T-helper 2 cell treated with Interferon-gamma antibody and Interleukin-4, amounts not matched to agents 100 ng/mL and 5 ng/mL, for 36 hours (primary cell): ENCODE data around the gene PRPF40B. TPM values are rescaled to one million over a fixed set of nuclear protein-coding genes. Genes with fewer than 3 reads are reported as not detected.

ENCODE experiments used
- intact Hi-C: fragments of 100-400 bp; cut with micrococcal nuclease; formaldehyde crosslinking; loops from one replicate; pipeline ENCODE4 v1.15.1; 2023
- total RNA-seq: library from RNA; stranded (reverse); gene quantifications from 2 replicates; pipeline ENCODE4 v1.2.3, GENCODE V29; 2022

Gene PRPF40B
- total RNA-seq, 1 donor from 2014 or later, result 10.1 TPM

DNA sequence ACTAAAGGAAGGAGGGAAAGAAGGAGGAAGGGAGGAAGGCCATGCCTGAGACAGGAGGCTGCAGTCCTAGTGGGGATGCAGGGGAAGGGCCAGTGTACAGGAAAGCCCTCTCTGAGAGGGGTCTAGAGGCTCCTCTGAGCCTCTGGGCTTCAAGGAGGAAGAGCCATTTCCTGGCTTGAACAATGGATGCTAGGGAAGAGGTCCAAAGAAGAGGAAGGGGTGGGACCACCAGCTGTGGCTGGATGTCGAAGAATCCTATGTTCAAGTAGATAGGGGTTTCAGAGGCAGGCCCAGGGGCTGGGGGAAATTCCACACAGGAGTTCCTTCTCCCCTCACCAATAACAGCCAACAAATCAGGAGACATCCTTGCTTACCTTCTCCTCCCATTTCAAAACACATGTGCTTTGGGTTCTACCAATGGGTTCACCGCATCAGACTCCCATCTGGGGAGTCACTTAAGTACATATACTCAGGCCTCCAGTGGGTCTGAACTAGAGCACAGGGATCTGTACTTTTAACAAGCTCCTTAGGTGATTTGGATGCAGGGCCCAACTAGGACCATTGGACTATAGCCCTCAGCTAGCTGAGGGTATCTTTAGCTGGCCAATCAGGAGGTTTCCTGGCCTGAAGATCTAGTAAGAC is 32.4 kb downstream of the PRPF40B start:
- intact Hi-C loops, result no loop called here

DNA sequence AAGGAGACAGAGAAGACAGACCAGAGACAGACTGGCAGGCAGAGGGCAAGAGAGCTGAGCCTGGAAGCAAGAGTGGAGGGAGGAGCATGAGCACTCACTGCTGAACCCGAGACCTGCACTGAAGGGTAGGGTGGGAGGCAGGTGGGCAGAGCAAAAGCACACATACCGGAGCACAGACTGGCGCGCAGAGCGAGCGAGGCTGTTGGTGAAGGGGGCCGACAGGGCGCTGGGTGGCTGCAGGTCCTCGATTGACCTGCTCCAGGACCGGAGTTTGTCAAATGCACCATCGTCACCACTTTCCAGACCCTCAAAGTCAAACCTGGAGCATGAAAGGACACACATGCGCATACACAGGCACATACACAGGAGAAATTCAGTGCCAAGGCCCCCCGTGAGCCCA is 34.9 kb downstream of the PRPF40B start:
- intact Hi-C loops, result no loop called here

DNA sequence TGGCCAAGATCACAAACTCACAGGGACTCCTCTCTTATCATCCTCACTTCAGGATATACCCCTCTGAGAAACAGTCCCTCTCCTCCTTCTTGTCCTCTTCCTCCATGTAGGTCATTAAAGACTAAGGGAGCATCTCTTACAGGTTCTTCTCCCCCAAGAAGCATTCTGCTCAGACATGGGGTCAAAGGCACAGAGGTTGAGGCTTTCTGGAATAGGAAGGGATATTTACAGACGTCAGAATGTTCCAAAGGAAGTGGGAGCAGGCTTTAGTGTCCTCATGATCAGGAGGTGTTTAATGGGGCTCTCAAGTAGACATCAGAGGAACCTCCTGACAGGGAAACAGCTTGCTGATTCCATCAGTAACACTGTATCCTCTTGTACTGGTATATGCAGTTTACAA is 36.4 kb downstream of the PRPF40B start:
- intact Hi-C loops, result loop anchor here (5.0 kb wide), 1 partner anchor 48 kb away; the partner anchor contains the start of gene FMNL3

DNA sequence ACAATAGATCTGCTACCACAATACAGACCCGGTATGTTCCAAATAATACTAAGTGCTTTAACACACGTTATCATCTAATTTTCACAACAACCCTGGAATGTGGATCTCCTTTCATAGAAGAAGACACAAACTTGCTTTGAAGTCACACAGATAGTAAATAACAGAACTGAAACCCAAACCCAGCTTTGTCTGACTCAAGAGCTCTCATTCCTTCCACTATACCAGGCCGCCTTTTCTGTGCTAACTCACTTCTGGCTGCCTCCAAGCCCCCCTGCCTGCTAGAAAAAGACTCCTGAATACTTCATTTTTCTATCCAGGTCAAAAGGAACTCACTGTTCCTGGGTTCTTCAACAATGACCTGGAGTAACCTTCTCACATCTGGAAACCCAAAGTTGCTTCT is 37.8 kb downstream of the PRPF40B start:
- intact Hi-C loops, result loop anchor here (5.0 kb wide), 1 partner anchor 46 kb away; the partner anchor contains the start of gene FMNL3

DNA sequence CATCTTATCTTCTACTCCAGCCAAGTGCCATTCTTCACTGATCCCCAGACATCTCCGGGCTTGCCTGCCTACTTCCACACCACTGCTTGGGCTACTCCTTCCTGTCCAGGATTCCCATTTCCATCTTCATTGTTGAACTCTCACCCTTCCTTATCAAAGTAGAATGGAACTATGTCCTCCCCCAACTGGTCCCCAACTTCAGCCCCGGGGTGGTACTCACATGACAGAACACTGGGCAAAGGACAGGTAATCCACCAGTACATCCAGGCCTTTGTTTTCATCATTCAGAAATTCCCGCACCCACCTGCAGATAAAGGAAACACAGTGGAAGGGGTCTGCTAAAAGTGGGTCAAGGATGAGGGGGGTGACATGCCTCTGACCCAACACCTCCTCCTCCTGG is 38.4 kb downstream of the PRPF40B start:
- intact Hi-C loops, result loop anchor here (2.0 to 5.0 kb wide), 2 partner anchors 17 to 46 kb away; partner anchors contain the start of gene FMNL3

DNA sequence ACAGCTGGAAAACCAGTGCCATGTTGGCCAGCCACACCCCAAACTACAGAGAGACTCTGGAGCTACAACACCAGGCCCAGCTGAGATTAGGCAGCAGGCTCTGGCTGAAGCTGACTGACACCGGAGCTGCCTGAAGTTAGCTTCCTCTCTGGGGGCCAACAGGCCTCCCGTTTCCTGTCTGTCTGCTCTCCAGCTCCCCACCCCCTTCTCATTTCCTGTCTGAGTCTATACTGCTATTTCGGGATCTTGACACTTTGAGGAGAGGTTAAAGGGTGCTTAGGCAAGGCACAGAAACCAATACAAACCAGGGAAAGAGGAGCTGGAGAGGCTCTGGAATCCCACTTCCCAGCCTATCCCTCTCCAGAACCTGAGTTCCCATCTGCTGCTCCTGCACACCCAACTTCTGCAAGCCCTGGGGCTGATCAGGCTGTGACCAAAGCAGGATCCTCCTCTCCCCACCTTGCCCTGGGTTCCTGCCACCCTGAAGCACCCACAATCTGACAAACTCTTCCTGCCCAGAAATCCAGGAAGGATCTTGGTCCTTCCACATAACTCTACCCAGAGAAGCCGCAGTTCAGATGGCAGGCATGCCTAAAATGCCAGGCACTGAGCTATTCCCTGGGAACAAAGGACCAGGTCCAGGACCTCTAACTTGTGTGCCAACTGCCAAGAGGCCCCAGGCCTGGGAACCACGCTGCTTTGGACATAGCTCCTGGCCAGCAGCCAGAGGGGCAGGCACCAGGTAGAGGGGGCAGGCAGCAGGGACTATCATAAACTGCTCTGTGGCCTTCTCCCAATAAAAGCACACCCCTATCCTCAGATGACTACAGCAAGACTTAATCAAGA is 39.9 kb downstream of the PRPF40B start:
- intact Hi-C loops, result loop anchor here (1.0 to 5.0 kb wide), 3 partner anchors 8 to 44 kb away; partner anchors contain the start of gene FMNL3

DNA sequence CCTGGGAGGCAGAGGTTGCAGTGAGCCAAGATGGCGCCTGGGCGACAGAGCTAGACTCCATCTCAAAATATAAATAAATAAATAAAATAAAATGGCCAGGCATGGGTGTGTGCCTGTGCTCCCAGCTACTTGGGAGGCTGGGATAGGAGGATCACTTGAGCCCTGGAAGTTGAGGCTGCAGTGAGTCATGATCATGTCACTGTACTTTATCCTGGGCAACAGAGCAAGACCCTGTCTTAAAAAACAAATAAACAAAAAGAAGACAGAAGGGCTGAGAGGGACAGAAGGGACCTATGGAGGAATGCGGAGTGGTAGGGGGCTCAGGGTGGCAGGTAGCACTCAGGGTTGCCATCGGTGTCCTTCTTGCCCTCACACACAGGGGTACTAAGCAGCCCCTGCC is 40.8 kb downstream of the PRPF40B start:
- intact Hi-C loops, result loop anchor here (5.0 kb wide), 1 partner anchor 43 kb away; the partner anchor contains the start of gene FMNL3

DNA sequence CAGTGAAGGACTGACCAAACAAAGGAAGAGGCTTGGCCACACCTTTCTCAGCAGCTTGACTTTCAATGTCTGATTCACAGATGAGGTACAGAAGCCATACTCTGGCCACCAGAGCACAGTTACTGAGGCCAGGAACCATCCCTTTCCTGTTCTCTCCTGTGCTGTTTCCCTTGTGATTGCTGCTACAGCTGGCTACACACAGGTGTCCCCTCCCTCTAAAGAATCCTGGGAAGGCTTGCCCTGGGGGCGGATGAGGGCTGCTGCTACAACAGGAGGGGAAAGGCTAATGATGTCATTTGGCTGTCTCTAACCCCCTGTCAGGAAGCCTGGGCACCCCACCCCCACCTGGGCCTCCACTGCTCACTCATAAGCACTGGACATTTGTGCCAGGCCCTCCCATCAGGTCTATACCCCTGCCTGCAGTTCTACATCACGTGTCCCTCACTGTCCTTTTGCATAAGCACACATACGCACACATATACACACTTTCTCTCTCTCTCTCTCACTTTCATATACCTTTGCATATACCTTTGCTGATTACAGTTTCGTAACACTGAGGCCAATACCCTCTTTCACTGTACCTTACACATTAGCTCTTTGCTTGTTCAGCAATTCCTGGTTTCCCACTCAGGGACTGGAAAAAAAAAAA is 41.4 kb downstream of the PRPF40B start:
- intact Hi-C loops, result loop anchor here (5.0 kb wide), 1 partner anchor 43 kb away; the partner anchor contains the start of gene FMNL3

DNA sequence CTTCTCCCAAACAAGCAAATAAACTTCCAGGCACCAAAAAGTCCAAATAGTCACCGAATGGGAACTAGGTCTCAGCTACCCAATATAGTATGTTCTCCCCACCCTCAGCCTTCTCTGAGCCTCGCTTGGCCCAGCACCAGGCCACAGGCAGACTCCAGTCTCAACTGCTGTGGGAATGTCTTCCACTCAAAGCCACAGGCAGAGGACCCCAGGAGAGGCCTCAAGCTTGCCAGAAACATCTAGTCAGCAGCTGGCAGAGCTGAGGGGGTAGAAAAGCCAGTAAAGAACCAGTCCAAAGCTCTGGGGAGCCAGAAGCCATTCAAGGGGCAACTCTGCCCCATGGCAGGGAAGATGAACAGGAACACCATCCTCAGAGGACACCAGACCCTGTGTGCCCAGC is 42.0 kb downstream of the PRPF40B start:
- intact Hi-C loops, result no loop called here

DNA sequence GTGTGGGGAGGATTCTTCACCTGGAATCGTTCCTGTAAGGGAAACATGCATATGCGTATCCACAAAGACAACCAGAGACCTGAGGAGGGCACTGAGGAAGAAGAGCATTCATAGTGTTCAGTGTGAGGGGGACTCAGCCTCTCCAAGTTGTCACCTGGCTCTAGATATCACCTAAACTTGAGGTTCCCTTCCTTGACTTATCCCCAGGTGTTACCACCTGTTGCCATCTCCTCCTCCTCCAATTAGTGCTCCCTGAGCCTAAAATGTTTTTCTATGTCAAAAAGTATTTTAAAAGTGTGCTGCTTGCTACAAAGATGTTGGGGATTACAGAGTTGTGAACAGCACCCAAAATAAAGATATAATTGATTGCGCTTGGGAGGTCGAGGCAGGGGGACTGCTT is 42.8 kb downstream of the PRPF40B start:
- intact Hi-C loops, result no loop called here

DNA sequence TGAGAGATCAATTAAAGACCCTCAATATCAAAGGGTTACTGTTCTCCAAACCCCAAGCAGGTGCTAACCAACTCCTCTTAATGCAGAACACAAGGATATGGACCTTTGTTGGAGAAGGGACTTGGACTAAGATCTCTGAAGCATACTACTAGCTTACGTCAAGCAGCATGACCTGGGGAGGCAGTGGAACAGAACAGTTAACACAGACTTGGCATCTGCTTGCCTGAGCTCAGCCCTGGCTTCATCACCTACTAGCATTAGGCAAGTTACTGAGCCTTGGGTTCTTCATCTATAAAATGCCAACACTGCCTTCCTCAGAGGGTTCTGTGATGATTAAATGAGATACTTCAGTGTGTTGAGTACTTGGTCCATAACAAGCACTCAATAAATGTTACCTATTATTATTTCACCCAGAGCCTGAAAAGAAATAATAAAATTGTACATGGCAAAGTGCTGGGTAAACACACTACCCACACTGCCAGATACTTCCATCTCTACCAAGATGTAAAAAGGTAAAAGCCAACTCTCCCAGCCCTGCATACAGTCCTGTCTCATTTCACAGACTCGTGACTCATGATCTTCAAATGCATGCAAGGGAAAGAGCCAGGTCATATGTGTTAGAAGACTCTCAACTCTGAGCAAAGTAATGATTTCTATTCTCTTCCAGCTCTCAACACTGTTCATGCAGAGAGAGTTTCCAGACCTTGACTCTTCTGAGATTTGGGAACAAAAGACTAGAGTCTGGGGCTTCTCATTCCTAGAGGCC is 44.1 kb downstream of the PRPF40B start:
- intact Hi-C loops, result no loop called here

DNA sequence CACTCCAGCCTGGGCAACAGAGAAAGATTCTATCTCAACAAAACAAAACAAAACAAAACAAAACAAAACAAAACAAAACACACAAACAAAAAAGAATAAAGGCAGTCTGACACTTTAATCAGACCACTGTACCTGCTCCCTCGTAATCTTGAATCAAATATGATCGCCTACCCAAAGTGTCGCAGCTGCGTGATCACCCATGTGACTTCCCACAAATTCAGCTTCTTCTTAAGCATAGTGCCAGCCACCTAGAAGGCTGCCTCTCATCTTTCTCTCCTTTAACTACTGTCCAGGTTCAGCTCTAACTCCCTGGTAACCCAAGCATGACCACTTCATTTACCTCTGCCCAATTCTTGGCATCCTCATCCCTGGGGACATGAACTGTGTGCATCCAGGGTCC is 46.4 kb downstream of the PRPF40B start:
- intact Hi-C loops, result no loop called here

DNA sequence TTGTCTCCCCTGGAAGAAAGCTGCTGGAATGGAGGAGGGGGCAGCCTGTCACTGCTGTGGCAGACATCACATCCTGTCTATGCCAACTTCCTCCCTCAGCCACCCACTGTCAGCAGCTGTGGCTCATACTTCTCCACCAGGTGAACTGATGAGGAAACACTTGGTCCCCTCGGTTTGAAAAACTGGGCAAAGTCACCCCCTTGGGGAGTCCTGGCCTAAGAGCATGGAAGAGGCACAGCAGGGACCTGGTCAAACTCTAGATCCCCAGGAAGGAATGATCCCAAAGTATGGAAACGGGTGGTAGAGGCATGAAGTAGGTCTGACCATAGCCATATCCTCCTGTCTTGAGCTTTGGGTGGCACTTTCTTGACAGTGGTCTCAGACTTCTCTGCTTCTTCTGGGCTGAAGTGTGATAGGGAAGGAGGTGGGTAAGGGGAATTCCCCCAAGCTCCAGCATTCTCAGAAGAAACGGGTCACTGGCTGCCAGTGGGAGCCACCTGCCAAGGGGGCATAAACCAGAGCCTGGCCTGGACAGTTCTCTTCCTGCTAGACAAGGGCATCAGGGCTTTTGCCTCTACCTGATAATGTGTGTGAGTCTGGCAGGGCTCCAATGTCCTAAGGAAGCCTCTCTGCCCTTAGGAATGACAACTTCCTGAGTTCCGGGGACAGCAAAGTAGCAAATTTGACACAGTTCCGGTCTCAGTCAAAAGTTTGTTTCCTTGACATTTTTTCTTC is 47.8 kb downstream of the PRPF40B start:
- intact Hi-C loops, result loop anchor here (1.0 kb wide), 2 partner anchors 8 to 27 kb away; no protein-coding TSS in a partner anchor

DNA sequence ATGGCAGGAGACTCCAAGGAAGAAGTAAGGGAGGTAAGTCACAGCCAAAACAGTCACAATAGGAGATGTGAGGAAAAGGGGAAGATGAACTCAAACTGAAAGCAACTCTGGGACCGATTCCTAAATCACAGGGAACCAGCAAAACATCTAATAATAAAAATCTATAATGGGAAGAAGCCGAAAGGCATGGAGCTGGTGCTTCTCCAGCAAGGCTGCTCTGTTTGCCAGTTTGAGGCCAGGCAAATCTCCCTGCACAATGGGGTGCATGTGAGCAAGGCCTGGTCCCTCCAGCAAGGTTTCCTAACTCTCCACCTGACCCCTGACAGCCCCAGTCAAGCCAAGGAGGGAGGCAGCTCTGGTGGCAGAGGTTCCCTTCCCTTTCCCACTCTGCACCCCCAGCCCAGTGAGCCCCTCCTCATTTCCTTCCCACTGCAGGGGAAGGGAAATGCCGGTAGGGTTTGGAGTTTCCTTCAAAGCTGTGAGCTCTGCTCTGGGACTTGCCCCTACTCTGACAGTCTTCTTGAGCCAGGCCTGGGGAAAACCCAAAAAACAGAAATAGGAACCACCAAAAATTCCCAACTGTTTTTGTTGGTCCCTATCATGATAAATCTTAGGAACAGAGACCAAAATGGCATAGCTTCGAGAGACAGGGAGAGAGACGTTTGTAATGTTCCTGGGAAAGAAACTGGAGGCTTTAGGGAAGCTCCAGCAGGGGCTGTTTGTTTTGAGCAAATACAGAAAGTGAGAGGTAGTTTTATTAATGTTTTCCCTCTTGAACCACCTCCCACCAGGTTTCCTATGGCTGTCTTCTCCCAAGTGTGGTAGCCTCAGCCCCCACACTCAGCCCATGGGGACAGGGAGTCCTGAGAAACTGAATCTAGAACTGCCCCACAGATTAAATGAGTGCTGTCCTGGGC is 49.2 kb downstream of the PRPF40B start:
- intact Hi-C loops, result no loop called here

DNA sequence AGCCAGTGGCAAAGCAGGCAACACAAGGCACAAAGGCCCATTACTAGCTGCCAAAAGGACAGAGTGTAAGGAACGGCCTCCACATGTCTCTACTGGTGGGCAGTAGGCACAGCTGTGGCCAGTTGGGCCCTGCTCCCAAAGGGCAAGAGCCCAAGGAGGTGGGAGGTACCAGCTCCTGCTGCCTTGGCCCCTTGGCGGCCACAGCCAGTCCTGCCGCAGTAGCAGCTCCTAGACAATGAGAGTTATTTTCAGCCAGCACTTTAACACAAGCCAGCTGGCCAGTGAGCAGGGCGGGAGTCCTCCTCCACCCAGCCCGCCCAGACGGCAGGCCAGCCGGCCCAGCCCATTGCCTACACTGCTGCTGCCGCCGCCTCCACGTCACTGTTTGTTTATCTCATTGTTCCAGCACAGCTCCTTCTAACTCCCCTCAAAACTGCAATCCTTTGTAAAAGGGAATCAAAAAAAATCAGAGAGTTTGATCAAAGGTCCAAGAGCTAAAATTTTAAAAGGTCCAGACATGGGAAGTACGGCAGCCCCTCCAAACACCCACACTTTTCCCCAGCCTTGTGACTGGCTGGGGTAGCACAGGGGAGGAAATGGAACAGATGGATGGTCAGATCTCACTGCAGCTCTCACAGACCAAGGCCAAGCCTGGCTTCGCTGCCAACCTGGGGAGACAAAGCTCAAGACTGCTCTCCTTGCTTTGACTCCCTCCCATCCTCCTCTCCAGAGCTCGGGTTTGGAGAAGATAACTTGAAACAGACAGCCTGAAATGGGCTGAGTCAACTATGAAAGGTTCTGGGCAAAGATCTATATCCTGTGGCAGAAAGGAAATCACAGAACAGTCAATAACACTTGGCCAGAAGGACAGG is 50.3 kb downstream of the PRPF40B start:
- intact Hi-C loops, result no loop called here

DNA sequence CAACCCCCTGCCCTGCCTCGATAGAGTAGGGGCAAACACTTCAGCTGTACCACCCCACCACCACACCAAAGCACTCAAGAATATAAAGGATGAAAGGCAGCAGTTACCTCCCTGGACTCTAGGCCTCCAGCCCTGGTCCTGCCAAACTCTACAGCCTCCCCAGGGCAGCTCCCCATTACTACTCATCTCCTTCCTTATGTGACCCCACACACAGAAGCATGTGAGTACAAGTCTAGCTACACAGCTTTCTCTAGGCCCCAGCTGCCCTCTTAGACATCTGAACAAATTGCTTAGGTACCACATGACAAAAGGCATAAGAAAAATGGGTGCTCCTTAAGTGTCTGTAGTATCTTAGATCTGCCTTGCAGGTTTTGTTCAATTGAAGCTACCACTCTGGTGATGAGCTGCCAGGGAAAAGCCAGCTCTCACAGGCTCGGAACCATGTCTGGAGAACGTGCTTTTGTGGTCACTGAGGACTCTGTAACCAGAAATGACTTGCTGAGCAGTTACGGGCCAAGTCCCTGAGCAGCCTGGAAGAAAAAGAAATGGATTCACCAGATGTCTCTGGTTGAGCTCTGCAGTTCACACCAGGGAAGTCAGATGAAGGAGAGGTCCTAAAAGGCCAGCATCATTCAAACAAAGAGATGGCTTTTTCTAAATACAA is 51.1 kb downstream of the PRPF40B start:
- intact Hi-C loops, result no loop called here

DNA sequence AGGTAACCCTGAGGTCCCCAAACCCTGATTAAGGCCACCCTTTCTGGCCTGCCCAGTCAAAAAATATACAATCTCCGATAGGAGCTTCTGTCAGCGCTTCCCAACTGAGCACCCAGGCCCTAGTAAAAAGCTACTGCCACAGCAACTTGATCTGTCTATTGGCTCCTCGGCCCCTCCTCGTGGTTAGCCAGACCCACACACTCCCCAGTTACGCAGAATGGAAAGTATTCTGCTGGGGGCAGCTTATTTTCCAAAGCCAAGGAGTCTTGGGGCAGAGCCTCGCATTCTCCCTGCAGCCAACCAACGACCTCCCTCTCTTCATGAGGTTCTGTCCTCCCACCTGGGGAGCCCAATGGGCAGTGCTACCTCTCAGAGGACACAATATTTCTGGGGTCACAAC is 51.8 kb downstream of the PRPF40B start:
- intact Hi-C loops, result no loop called here

DNA sequence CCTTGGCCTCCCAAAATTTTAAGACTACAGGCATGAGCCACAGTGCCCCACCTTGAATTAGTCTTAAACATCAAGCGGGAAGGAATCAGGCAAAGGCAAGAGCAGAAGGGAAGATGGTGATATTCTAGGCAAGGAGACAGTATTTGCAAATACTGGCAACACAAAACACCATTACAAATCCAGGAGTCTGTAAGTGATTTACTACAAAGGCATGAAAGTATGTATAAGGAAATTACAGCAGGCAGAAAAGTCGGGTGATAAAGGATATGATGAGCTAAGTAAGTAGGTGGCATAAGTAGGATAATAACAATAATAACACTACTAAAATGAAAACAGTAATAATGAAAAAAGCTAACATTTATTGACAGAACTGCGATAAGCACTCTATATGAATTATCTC is 55.4 kb downstream of the PRPF40B start:
- intact Hi-C loops, result no loop called here
